ENCODE results near the gene MAGEF1.

MAGEF1 gene

DNA sequence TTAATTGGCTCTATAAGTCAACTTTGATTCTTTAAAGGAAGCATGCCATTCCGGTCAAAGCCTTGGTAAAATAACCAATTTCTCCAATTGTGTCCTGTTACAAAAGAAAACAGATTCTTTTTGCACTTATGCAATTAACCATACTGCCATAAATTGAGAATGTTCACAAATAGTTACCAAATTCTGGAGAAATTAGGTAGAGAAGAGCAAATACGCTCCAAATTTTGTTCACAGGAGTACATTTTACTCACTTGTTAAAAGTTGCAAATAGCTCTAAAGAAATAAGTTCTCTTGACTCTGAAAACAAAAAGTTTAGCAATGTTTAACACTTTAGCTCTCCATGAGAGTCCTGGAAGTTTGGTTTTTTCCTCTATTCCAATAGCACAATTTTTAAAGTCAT, 11.1 kb downstream of the MAGEF1 start:
- H2AFZ ChIP-seq (ENCODE audit: low read length, unreplicated experiment), result no peak overlapping the region
- H3K36me3 ChIP-seq (ENCODE audit: insufficient read depth, low read length), result no peaks in the 10 kb centered on the region
- H3K27ac ChIP-seq (ENCODE audit: low read depth, low read length), result no peak overlapping the region
- H3K4me1 ChIP-seq (ENCODE audit: control insufficient read depth, insufficient read depth, low read length, unreplicated experiment), result no peaks in the 10 kb centered on the region
- no peaks in the 10 kb centered on the region for H3K79me2 ChIP-seq (ENCODE audit: control insufficient read depth, insufficient read depth, low read length, unreplicated experiment)
- no peaks in the 10 kb centered on the region for H3K27me3 ChIP-seq (ENCODE audit: insufficient read depth, low read length)
- H3K4me3 ChIP-seq (ENCODE audit: low read depth, low read length), result no peak overlapping the region

DNA sequence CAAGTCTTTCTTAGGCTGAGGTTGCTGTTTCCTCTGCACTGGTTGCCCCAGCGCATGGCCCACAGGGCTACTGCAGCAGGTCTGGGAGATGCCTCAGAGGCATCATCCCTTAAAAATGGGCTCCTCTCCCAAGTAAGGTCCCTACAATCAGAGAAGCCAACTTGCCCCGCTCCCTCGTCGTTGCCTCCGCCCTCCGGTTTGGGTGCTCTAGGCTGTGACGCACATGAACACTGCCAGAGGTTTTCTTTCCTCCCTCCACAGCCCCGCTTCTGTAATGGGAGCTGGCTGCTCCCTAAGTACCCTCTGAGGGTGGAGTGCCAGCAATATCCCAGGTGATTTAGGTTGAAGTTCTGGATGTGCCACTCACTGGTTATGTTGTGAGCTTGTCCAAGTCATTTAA, 14.0 kb downstream of the MAGEF1 start:
- no peaks in the 10 kb centered on the region; the same call in 1 of the 2 replicates for H3K27me3 ChIP-seq (ENCODE audit: insufficient read depth, low read length)
- no peak overlapping the region for H3K27ac ChIP-seq (ENCODE audit: low read depth, low read length)
- no peak overlapping the region for H2AFZ ChIP-seq (ENCODE audit: low read length, unreplicated experiment)
- H3K79me2 ChIP-seq (ENCODE audit: control insufficient read depth, insufficient read depth, low read length, unreplicated experiment), result no peaks in the 10 kb centered on the region
- H3K4me3 ChIP-seq (ENCODE audit: low read depth, low read length), result no peak overlapping the region
- H3K36me3 ChIP-seq (ENCODE audit: insufficient read depth, low read length), result no peaks in the 10 kb centered on the region
- H3K4me1 ChIP-seq (ENCODE audit: control insufficient read depth, insufficient read depth, low read length, unreplicated experiment), result no peaks in the 10 kb centered on the region

GRCh38 chr3:184696697-184697096, 15.2 kb downstream of the MAGEF1 start:
- Histone ChIP-seq H2AFZ (ENCODE audit: low read length, unreplicated experiment) (no peak overlapping the region), H3K4me3 (ENCODE audit: low read depth, low read length) (no peak overlapping the region), H3K36me3 (ENCODE audit: insufficient read depth, low read length) (no peaks in the 10 kb centered on the region), H3K27ac (ENCODE audit: low read depth, low read length) (no peak overlapping the region), H3K4me1 (ENCODE audit: control insufficient read depth, insufficient read depth, low read length, unreplicated experiment) (no peaks in the 10 kb centered on the region), H3K27me3 (ENCODE audit: insufficient read depth, low read length) (no peaks in the 10 kb centered on the region; the same call in 1 of the 2 replicates), H3K79me2 (ENCODE audit: control insufficient read depth, insufficient read depth, low read length, unreplicated experiment) (no peaks in the 10 kb centered on the region)

GRCh38 chr3:184694716-184695115, 17.1 kb downstream of the MAGEF1 start:
- Histone ChIP-seq H3K27me3 (ENCODE audit: insufficient read depth, low read length) (no peaks in the 10 kb centered on the region; the same call in 1 of the 2 replicates), H3K36me3 (ENCODE audit: insufficient read depth, low read length) (no peaks in the 10 kb centered on the region), H3K4me3 (ENCODE audit: low read depth, low read length) (no peak overlapping the region)

GRCh38 chr3:184694133-184694665, 17.7 kb downstream of the MAGEF1 start:
- Histone ChIP-seq H3K27ac (ENCODE audit: low read depth, low read length) (no peak overlapping the region), H3K4me1 (ENCODE audit: control insufficient read depth, insufficient read depth, low read length, unreplicated experiment) (peaks cover under 1% of the 10 kb centered on the region), H3K4me3 (ENCODE audit: low read depth, low read length) (no peak overlapping the region), H3K27me3 (ENCODE audit: insufficient read depth, low read length) (no peaks in the 10 kb centered on the region; the same call in 1 of the 2 replicates), H3K79me2 (ENCODE audit: control insufficient read depth, insufficient read depth, low read length, unreplicated experiment) (no peaks in the 10 kb centered on the region), H3K36me3 (ENCODE audit: insufficient read depth, low read length) (no peaks in the 10 kb centered on the region), H2AFZ (ENCODE audit: low read length, unreplicated experiment) (no peak overlapping the region)

More at GRCh38 chr3:184694716-184695115, 17.1 kb downstream of the MAGEF1 start:
- no peaks in the 10 kb centered on the region for H3K4me1 ChIP-seq (ENCODE audit: control insufficient read depth, insufficient read depth, low read length, unreplicated experiment)
- H3K27ac ChIP-seq (ENCODE audit: low read depth, low read length), result no peak overlapping the region
- H2AFZ ChIP-seq (ENCODE audit: low read length, unreplicated experiment), result no peak overlapping the region
- no peaks in the 10 kb centered on the region for H3K79me2 ChIP-seq (ENCODE audit: control insufficient read depth, insufficient read depth, low read length, unreplicated experiment)

DNA sequence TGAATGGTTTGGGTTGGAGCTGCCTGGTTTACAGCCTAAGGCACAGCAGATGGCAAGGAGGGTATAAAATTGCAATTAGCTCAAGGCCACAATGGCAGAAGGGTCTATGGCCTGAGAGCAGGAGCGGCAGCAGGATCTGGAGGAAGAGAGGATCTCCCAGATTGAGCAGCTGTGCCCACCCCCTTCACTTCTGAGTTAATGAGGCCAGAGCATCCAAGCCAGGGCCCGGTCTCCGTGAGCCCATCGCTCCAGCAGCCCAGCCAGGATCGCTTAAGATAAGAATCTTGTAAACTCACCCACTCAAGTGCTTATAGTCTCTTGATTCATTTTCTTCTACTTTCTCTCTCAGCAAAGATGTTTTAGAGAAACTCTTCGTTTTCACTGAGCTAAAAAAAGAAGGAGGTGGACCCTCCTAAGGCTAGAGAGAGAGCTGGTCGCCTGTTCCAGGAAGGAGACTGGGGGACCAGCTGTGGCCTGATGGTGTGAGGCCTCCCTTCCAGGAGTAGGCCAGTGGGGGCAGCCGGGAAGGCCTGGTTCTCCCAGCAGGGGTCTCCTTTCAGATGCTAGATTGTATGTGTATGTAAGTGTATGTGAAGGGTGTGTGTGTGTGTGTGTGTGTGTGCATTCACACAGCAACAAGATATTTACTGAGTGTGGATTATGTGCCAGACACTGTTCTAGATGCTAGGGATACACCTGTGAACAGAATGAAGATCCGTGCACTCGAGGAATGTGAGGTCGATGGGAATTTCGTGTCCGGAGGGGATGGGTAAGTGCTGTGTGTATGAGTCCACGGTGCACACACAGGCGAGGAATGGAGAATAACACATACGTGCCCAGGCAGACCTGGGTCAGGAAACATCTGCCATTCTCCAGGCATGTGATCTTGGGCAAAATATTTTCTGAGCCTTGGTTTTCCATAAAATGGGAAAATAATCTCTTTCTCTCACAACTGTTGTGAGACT, 18.6 kb downstream of the MAGEF1 start:
- no peaks in the 10 kb centered on the region for H3K36me3 ChIP-seq (ENCODE audit: insufficient read depth, low read length)
- no peaks in the 10 kb centered on the region for H3K79me2 ChIP-seq (ENCODE audit: control insufficient read depth, insufficient read depth, low read length, unreplicated experiment)
- H3K27me3 ChIP-seq (ENCODE audit: insufficient read depth, low read length), result no peaks in the 10 kb centered on the region; the same call in 1 of the 2 replicates
- peaks cover 10% of the 10 kb centered on the region for H3K4me1 ChIP-seq (ENCODE audit: control insufficient read depth, insufficient read depth, low read length, unreplicated experiment)
- no peak overlapping the region for H3K4me3 ChIP-seq (ENCODE audit: low read depth, low read length)
- no peak overlapping the region for H3K27ac ChIP-seq (ENCODE audit: low read depth, low read length)
- H2AFZ ChIP-seq (ENCODE audit: low read length, unreplicated experiment), result no peak overlapping the region

- H3K27me3 ChIP-seq (ENCODE audit: insufficient read depth, low read length), result no peaks in the 10 kb centered on the region; the same call in 1 of the 2 replicates
- no peak overlapping the region for H2AFZ ChIP-seq (ENCODE audit: low read length, unreplicated experiment)
- peaks cover 16% of the 10 kb centered on the region for H3K4me1 ChIP-seq (ENCODE audit: control insufficient read depth, insufficient read depth, low read length, unreplicated experiment)
- H3K27ac ChIP-seq (ENCODE audit: low read depth, low read length), result no peak overlapping the region
- H3K4me3 ChIP-seq (ENCODE audit: low read depth, low read length), result no peak overlapping the region
- H3K36me3 ChIP-seq (ENCODE audit: insufficient read depth, low read length), result no peaks in the 10 kb centered on the region
- no peaks in the 10 kb centered on the region for H3K79me2 ChIP-seq (ENCODE audit: control insufficient read depth, insufficient read depth, low read length, unreplicated experiment)
Observed at GRCh38 chr3:184691397-184692231, 20.2 kb downstream of the MAGEF1 start.

GRCh38 chr3:184690192-184690883, 21.5 kb downstream of the MAGEF1 start:
- H3K4me1 ChIP-seq (ENCODE audit: control insufficient read depth, insufficient read depth, low read length, unreplicated experiment), result peaks cover 16% of the 10 kb centered on the region
- no peak overlapping the region for H3K4me3 ChIP-seq (ENCODE audit: low read depth, low read length)
- no peaks in the 10 kb centered on the region for H3K36me3 ChIP-seq (ENCODE audit: insufficient read depth, low read length)
- no peak overlapping the region for H2AFZ ChIP-seq (ENCODE audit: low read length, unreplicated experiment)
- no peak overlapping the region for H3K27ac ChIP-seq (ENCODE audit: low read depth, low read length)
- H3K79me2 ChIP-seq (ENCODE audit: control insufficient read depth, insufficient read depth, low read length, unreplicated experiment), result no peaks in the 10 kb centered on the region
- H3K27me3 ChIP-seq (ENCODE audit: insufficient read depth, low read length), result no peaks in the 10 kb centered on the region; the same call in 1 of the 2 replicates

DNA sequence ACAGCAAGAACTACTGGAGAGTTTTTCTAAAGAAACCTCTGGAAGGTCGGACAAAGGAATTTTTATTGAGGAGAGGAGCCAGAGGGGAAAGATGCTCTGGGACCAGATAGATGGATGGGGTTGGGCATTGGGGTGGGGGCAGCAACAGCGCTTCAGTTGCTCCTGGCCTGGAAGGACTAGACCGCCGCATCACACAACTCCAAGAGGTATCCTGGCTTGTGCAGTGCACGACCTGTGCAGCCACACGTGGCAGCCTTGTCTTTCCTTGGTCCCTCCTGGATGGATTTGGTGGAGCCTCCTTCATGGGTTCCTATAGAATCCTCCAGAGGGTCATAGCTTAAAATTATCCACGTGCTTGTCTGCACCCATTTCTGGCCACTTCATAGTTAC, 23.0 kb downstream of the MAGEF1 start:
- H3K4me1 ChIP-seq (ENCODE audit: control insufficient read depth, insufficient read depth, low read length, unreplicated experiment), result peaks cover 16% of the 10 kb centered on the region
- no peak overlapping the region for H2AFZ ChIP-seq (ENCODE audit: low read length, unreplicated experiment)
- no peak overlapping the region for H3K4me3 ChIP-seq (ENCODE audit: low read depth, low read length)
- H3K36me3 ChIP-seq (ENCODE audit: insufficient read depth, low read length), result no peaks in the 10 kb centered on the region
- H3K27ac ChIP-seq (ENCODE audit: low read depth, low read length), result no peak overlapping the region
- H3K79me2 ChIP-seq (ENCODE audit: control insufficient read depth, insufficient read depth, low read length, unreplicated experiment), result no peaks in the 10 kb centered on the region
- peaks cover 5% of the 10 kb centered on the region; the same call in 1 of the 2 replicates for H3K27me3 ChIP-seq (ENCODE audit: insufficient read depth, low read length)
